GM19372 (cell line): ENCODE measurements around the gene DIS3L2.
"Not testable (repeated sequence)": the region's sequence is repeated elsewhere in the genome, so short reads cannot be mapped to it uniquely, and the experiment has no call there.

ENCODE experiments used
- ATAC-seq: cut with Tn5 transposase; IDR thresholded peaks from one replicate; pipeline ENCODE4 v1.9.1; 2021; ENCODE audit warnings: mild to moderate bottlenecking, low read depth, moderate library complexity; ENCODE audit not compliant: unreplicated experiment

The DIS3L2 gene

DNA sequence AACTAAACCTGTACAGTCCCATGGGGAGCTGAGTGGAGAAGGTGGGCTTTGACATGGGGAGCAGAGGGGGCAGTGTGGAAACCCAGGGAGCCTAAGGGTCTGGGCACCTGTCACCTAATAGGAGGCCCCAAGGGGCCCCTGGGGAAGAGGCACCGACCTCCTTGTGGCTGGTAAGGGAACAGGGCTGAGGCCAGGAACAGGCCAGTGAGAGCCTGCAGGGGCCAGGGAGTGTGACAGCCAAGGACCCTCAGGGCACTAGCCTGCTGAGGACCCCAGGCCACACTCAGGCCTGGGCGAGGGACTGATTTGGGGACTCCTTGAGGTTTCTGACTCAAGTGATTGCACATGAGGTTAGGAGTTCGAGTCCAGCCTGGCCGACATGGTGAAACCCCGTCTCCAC lies 392.6 kb downstream of the DIS3L2 start:
- no peak for ATAC-seq

DNA sequence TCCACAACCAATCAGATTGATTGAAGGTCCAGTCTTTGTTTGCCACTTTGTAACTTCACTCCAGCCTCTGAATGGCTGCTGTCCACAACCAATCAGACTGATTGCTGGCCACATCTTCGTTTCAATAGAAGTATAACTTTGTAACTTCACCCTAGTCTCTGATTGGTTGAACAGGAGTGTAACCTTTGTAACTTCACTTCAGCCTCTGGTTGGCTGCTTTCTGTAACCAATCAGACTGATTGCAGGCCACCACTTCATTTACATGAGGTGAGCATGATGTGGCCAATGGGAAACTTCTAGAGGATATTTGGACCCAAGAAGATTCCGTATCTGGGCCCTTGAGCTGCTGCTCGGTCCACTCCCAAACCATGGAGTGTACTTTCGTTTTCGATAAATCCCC lies 400.1 kb downstream of the DIS3L2 start:
- ATAC-seq: no peak

DNA sequence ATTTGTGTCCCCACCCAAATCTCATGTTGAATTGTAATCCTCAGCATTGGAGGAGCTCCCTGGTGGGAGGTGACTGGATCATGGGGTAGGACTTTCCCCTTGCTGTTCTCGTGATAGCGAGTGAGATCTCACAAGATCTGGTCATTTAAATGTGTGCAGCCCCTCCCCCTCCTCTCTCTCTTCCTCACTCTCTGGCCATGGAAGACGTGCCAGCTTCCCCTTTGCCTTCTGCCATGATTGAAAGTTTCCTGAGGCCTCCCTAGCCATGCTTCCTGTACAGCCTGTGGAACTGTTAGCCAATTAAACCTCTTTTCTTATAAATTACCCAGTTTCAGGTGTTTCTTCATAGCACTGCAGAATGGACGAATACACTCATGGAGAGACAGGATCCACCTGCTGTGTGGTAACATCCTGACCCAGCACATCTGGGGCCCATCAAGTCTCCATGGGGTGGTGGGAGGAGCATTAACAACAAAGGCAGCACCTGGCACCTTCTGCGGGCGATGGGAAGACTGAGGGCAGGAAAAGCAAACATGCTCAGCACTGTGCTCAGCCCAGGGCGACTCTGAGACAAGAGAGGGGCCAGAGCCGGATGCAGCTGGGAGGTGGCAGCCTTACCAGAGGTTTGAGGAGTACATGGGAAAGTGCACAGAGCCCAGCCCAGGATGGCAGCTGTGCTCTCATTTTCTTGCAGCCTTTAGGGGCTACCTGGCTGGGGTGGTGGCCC lies 400.8 kb downstream of the DIS3L2 start:
- no peak for ATAC-seq

DNA sequence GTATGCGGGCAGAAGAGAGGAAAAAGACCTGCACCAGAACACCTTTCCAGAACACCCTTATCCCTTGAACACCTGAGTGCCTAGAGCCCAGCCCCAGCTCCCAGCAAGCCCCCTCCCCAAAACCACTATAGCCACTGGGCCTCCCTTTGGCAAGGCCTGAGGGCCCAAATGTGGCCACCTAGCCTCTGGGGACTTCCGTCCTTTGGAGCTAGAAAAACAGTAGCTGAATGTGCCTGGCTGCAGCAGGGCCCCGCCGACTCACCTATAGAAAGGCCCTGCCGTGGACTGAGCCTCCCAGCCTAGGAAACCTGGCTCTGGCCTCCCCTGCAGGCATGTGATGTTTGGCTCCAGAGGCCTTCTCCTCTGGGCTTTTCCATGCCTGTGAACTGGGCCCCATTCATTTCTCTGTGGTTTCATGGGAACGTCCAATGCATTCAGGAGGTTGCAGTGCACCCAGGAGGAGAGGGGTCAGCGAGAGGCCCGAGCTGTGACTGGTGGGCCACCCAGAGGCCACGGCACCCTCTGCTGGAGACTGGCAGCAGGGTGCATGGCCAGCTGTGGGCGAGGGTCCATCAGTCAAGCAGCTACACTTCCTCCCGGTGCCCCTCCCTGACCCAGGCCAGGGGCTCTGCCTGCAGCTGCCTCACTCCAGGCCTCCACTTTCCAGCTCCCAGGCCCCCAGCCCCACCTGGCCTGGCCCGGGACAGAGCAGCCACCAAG lies 401.7 kb downstream of the DIS3L2 start:
- ATAC-seq: not testable (repeated sequence)

DNA sequence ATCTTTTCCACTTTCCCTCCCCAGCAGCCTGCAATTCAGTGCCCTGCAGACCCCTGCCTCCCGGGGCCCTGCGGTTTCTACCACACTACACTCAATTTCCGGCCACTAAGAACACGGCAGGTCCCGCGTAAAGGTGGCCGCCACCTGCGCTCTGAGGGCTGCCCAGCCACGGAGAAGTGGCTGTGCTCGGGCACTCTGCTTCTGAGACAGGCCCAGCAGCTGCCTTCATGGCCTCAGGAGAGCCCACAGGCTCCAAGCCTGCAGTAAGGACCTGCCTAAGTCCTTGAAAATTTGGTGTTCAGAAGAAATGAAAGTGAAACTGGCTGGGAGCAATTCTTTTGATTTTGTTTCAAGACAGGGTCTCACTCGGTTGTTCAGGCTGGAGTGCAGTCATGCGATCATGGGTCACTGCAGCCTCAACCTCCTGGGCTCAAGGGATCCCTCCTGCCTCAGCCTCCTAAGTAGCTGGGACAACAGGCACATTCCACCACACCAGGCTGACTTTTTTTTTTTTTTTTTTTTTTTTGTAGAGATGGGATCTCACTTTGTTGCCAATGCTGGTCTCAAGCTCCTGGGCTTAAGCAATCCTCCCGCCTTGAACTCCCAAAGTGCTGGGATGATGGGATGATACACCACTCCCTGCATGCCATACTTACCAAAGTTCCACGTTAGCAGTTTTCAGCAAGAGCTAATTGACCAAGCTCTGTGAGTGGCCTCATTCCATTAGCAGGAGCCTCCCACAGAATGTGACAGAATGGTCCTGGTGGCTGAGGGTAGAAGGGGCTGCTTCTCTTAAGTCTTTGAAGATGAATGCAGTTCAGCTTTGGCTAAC lies 402.5 kb downstream of the DIS3L2 start:
- ATAC-seq: no peak

DNA sequence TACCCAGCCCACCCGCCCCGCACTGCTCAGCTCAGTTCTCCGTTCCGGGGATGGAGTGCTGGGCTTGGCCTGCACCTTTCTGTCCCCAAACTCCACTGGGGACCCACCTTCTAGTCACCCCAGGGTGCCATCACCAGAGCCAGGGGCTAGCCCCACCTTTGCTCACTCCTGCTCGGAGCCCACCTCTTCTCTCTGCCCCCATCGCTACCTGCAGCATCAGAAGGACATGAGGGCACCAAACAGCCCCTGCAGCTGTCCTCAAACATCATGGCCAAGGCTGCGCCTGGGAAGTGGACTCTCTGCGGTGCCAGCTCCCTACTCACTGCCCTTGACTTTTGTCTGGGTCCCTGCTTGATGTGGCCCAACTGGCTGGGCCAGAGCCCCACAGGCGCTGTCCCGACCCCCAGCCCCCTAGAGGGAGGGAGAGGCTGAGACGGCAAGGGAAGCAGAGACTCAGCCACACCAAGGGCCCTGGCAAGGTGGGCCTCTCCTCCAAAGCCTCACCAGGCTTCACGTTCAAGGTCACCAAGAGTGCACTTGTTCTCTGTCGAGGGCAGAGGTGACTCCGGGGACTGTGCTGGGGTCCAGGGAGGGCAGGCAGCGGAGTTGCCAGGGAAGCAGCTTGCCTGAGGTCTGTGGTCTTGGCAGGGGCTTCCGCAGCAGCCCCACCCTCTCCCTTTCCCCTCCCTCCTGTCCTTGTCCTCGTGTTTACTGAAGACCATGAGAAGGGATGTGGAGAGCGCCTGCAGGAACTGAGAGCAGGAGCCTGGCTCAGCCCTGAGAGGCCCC lies 403.5 kb downstream of the DIS3L2 start:
- ATAC-seq: not testable (repeated sequence)

DNA sequence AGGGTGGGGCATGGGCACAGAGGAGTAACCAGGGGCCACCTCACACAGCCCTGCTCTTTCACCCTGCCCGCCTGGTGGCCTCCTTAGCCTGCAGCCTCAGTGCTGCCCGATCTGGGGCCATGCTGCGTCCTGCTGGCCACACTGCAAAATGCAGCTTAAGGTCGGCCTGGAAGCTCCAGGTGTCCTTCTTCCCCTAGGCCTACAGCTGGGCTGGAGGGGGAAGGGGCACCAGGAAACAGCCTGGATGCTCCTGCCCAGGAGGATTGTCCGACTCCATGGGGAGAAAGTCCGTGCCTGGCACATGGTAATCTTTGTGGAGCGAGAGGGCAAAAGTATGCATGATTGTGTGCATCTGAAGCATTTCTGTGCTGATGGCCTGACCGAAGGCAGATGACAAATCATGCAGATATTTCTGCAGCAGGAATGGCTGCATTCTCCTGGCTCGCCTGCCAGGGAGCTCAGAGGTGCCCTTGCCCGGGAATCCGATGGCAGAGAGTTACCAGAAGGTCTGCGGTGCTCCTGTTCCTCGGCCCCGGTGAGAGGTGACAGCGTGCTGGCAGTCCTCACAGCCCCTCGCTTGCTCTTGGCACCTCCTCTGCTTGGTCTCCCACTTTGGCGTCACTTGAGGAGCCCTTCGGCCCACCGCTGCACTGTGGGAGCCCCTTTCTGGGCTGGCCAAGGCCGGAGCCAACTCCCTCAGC lies 404.3 kb downstream of the DIS3L2 start:
- no peak for ATAC-seq

DNA sequence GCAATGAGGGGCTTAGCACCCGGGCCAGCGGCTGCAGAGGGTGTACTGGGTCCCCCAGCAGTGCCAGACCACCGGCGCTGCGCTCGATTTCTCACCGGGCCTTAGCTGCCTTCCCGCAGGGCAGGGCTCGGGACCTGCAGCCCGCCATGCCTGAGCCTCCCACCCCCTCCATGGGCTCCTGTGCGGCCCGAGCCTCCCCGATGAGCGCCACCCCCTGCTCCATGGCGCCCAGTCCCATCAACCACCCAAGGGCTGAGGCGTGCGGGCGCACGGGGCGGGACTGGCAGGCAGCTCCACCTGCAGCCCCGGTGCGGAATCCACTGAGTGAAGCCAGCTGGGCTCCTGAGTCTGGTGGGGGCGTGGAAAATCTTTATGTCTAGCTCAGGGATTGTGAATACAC lies 404.9 kb downstream of the DIS3L2 start:
- ATAC-seq: not testable (repeated sequence)

DNA sequence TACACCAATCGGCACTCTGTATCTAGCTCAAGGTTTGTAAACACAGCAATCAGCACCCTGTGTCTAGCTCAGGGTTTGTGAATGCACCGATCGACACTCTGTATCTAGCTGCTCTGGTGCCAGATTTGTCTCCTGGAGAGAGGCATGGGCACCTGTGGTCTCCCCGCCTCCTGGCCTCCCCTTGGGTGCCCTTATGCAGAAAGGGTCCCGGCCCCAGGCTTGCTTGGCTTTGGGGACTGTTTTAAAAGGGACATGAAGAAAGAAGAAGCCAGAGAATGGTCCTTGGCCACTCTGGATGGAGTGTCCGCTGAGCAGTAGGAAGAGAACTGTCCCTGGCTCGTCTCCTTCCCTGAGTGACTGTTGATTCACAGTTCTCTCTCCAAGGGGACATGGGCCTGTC lies 405.5 kb downstream of the DIS3L2 start:
- no peak for ATAC-seq

DNA sequence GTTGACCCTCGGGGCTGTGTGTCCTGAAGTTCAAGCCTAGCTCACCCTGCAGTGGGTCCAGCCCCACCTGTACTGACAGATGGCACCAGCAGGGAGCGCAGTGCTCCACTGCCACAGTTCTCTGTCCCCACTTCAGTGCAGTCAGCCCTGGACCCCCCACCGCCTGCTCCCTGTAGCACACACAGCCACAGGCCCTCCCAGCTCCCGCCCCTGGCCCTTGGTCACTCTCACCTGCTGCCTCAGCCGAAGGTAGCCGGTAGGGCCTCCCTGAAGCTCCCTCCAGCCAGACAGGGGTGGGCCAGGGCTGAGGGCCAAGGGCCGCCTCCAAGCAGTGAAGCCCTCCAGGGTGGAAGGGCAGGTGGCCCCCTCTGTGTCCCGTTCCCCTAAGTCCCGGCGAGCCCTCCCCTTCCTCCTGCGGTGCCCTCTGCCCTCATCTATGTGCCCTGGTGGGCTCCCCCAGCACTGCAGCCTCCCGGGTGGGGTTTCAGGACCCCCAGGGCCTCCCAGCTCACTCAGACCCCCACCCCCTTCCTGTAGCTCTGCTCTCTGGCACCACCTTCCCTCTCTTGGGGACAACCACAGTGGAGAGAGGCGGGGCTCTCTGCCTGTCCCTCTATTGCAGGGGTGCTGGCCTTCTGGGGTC lies 406.2 kb downstream of the DIS3L2 start:
- no peak for ATAC-seq

DNA sequence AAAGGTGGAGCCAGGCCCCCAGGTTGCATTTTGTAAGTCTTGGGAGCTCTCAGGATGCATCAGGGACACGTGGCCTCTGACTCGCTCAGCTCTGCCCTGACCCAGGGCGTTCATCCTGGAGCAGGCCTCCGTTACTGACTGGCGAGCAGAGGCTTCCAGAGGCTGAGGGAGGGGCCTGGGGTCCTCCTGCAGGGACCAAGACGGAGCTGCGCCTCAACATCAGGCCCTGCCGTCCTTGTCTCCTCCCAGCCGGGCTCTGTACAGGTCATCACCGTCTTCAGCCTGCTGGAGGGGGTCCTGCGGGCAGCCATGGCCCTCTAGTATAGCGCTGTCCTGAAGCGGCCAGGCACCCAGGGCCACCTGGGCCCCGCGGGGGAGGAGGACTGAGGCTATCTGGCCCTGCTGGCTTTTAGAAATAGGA lies 406.8 kb downstream of the DIS3L2 start:
- ATAC-seq: no peak

DNA sequence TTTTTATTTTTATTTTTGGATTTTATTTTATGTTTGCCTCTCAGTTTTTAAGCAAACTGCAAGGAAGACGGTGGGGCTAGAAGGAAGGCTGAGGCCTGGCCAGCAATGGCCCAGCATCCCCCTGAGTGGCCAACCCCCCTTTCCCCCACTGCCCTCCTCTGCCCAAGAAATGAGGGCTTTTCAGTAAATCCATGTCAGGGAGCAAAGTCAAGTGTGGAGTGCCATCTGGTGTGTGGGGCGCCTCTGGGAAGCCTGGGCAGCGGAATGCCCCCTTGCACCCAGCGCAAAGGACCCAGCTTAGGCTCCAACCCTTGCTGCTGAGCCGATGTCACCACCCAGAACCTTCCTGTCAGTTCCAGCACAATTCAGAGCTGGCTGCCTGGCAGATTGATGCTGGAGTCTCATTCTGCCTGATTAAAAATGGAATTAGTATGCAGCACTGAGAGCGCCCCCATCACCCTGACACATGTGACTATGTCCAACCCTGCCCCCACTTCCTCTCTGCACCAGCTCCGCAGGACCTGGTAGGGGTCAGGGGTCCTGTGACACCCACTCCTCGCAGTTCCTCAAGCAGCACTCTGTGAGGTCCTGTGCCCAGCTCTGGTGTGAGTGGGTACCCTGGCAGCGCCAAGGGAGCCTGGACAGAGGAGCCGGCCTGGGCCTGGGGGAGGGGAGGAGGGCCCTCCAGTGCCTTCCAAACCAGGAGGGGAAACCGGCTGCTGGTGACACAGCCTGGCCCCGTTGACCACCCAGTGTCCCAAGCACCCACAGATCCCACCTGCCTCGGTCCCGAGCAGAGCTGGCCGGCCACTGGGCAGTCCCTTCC lies 407.8 kb downstream of the DIS3L2 start:
- no peak for ATAC-seq

DNA sequence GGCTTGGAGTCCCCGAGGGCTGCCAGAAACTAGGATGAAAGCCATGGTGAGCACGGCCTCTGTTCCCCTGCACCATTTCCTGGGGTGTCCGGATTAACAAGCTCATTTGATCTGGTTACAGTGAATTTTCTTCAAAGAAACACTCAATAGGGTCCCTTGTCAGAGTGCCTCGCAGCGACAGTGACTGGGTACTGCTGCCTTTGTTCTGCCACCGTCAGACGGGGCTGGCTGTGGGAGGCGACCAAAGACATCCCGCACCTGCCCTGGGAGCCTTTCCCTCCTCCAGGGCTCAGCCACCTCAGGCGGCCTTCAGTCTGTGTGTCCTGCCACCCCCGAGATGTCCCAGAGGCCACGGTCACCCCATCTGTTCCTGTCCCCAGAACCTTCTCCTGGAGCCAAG lies 408.5 kb downstream of the DIS3L2 start:
- not testable (repeated sequence) for ATAC-seq

DNA sequence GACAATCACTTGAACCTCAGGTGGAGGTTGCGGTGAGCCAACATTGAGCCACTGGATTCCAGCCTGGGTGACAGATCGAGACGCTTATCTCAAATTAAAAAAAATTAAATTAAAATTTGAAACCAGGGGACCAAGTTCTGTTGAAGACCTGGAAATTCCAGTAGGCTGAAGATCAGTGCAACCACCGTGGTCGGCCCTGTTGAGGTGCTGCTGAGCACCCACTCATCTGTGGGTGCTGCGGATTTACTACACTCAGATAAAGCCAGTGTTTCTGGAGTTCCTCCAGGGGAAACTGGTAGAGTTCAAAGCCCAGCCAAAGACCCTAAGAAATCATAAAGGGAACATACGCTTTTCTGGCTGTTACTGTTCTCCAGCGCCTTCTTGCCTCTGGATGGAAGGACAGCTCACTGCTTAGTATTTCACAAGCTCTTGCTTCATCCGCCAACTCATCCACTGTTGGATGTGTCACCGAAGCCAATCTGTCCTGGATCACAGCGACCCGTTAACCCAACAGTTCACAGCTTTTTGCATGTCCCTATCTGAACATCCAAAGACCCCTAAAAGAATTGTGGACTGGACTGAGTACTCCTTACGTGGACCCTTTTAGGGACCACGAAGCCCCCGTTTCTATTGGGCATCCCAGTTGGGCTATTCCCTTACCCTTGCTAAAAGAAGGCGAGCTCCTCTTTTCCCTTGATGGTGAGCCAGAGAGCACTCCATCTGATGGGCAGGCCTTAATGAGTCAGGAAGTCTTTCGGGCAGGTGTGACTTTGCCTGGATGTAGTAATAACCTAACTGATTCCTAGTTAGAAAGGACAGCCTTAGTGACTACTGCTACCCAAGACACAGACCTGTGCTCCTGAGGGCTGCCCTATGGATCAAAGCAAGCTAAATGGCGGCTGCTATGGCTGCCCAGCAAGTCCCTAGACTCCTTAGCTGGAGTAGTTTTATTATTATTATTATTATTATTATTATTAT lies 411.0 kb downstream of the DIS3L2 start:
- no peak for ATAC-seq

DNA sequence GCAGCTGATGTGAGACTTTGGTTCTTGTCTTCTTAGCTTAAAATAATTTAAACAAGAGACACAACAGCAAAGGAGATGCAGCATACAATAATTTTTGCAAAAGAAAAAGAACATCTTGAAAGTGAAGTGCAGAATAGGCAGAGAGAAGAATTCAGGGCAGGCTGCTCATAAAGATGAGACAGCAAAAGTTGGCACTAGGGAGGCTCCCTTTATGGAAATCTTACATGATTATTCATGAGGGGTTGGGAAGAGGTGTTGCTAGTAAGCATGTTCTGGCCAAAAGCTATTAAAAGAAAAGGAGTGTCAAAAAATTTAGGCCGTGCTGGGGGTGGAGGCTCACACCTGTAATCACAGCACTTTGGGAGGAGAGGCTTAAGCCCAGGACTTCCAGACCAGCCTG lies 412.8 kb downstream of the DIS3L2 start:
- ATAC-seq: no peak

DNA sequence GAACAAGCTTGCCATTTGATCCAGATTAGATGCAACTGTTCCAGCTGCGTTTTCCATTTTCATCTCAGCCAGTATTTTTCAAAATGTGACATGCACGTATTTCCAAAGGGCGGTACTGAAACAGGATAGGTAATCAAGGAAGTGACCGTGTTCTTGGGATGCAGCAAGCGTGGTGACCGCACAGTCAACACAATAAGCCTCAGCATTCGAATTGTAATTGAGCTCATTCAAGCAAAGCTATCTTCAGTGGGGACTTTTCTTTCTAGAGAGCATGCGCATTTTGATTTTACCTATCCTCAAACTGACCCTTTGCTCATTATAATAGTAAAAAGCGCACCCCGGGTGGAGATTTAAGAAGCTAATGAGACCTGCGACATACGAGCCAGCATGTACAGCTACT lies 413.7 kb downstream of the DIS3L2 start:
- no peak for ATAC-seq

DNA sequence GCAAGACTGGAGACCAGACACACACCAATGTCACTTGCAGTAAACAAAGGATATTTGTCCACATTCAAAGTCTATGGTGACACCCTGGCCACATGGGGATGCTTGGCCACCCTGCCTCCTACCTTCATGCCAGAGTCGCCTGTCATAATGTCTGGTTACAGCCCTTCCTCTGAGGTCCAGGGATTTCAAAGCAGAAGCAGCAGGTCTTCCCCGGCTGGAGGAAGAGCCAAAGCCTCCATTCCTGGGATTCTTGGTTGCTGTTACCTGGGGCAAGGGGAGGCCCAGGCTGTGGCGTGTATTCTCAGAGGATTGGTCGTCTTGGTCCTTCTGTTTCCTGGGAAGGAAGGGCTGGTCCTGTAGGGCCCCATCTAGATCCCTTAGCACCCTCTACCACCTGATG lies 414.7 kb downstream of the DIS3L2 start:
- no peak for ATAC-seq
